AG10803 (cell line): ENCODE measurements around the gene DNAH10.

Experiments
- DNase-seq: peaks from one replicate; pipeline ENCODE4 v3.0.0; 2010; ENCODE audit warnings: low read depth
- H3K4me3 ChIP-seq: 2 replicates; pipeline ENCODE4 v1.5.1; 2011; ENCODE audit warnings: mild to moderate bottlenecking, low read length, control low read depth
- TF ChIP-seq, protein P1 (sequence below): conservative IDR thresholded peaks from 2 replicates; pipeline ENCODE4 v1.5.1; 2011; ENCODE audit warnings: mild to moderate bottlenecking, low read length, control low read depth, inconsistent platforms

Gene DNAH10

DNA sequence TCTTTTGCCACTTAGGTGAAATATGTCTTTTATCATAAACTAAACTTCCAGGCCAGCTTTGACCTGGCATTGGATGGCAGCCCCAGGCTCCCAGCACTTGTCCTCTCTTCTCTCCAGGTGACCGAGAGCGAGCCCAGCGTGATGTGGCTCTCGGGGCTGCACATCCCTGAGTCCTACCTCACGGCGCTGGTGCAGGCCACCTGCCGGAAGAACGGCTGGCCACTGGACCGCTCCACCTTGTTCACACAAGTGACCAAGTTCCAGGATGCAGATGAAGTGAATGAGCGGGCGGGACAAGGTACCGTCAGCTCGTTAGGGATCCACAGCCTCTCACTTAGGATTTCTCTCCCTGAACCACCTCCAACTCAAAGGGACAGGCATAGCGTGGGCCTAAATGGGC, 171.1 kb downstream of the DNAH10 start:
- DNase-seq = no peak
- TF ChIP-seq, protein P1, sequence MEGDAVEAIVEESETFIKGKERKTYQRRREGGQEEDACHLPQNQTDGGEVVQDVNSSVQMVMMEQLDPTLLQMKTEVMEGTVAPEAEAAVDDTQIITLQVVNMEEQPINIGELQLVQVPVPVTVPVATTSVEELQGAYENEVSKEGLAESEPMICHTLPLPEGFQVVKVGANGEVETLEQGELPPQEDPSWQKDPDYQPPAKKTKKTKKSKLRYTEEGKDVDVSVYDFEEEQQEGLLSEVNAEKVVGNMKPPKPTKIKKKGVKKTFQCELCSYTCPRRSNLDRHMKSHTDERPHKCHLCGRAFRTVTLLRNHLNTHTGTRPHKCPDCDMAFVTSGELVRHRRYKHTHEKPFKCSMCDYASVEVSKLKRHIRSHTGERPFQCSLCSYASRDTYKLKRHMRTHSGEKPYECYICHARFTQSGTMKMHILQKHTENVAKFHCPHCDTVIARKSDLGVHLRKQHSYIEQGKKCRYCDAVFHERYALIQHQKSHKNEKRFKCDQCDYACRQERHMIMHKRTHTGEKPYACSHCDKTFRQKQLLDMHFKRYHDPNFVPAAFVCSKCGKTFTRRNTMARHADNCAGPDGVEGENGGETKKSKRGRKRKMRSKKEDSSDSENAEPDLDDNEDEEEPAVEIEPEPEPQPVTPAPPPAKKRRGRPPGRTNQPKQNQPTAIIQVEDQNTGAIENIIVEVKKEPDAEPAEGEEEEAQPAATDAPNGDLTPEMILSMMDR = no peak
- H3K4me3 ChIP-seq = no peak overlapping the region

DNA sequence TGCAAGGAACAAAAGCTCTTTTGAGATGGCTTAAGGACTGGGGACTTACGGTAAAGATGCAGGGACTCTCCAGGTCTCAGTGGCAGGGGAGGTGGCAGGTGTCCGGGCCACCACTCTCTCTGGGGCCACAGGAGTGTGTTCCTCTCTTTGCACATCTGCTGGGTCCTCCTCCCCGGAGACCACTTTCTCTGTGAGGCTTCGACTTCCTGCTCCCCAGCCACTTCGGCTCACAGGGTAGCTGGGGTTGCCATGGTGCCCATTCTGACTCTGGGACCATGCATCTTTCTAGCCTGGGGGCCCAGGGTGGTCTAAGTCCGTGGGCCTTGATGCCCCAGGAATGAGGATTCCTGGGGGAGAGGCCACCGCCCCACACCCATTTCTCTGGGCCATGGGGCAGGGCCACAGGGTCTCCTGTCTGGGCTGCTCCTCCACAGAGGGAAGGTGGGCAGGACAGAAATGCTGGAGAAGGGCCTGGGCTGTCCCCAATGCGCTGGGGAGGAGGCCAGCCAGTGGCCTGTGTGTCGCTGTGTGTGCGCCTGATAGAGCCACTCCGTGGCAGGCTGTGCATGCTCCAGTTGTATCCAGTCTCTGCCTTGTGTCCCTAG, 172.0 kb downstream of the DNAH10 start:
- no peak for DNase-seq
- TF ChIP-seq, protein P1 = no peak
- H3K4me3 ChIP-seq = no peak overlapping the region

DNA sequence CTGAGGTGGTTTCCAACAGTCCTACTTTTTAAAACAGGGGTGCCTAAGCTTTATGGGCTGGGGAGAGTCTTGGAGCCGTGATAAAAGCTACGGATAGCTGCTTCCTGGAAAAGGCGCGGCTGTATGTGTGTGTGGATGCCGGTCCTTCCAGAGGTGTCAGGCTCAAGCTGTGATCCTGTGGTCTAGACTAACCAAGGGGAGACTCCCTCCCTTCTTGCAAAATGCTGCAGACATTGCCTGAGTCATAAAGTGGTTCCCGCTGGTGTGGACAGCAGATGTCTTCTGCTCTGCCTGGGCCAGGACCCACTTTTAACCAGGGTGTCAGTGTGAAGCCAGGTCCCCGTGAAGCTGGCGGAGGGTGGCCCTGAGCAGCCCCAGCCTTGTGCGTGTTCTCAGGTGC, 172.7 kb downstream of the DNAH10 start:
- no peak overlapping the region for H3K4me3 ChIP-seq
- TF ChIP-seq, protein P1 = no peak
- peak; percentile 76 for DNase-seq

DNA sequence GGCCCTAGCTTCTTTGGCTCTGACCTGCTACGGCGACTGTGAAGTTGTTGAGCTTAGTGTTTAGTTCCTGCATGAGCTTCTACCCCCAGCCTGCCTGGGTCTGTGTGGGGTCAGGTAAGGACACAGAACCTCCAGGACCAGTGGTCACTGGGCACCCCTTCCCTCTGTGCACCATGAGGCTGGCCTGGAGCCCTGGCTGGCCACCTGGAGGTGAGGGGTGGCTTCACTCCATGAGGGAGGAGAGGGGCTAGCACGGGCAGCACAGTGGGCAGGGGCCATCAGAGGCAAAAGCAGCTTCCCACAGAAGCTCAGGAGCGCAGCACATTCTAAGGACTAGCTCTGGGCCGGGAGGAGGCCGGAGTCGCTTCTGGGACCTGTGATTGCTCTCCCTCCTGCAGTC, 173.9 kb downstream of the DNAH10 start:
- H3K4me3 ChIP-seq = no peak overlapping the region
- no peak for DNase-seq
- TF ChIP-seq, protein P1 = no peak

DNA sequence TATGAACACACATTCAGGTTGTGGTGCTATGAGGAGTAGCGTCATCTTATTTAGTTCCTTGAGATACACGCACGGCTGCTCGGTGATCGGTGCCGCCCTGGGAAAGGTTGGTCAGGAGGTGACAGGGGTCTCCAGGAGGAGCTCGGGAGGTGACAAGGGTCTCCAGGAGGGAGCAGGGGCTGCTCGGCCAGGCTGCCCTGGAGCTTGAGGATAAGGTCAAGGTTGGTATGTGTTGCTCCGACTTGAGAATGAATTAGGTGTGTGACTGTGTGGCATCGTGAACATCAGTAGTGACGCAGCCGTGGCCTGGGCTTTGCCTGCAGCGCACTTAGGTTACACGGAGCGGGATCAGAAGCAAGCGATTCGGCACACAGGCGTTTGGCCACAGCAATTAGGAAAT, 174.4 kb downstream of the DNAH10 start:
- no peak for DNase-seq
- TF ChIP-seq, protein P1 = no peak
- no peak overlapping the region for H3K4me3 ChIP-seq

DNA sequence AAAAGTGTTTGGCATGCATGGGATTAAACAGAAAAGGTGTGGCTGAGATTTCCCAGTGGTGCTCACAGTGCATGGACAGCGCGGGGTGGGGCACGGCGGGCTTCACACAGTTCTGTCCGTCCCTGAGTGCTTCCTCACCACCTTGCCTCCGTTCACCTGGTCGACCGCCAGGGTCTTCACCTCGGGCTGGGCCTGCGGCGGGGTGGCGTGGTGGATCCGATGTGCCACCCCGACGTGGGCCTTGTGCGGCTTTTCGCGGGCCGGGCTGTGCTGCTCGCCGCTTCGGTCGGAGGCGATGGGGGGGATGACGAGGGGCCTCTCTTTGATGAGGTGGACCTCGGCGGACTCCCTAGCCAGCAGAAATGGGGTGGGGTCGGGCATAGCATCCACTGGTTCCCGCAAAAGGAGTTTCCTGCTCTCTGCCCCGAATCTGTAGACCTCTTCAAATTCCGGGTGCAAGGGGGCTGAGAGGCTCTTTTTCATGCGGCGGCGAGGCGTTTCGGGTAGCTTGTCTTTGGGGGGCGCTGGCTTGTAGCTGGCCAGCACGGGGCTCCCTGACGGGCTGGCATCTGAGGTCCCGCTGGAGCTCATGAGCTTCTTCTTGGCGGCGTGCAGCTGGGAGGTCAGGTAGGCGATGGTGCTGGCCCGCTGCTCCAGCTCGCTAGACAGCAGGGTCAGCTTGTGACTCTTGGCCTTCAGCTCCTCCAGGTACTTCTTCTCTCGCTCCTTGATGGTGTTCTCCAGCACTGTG, 175.0 kb downstream of the DNAH10 start:
- TF ChIP-seq, protein P1 = no peak
- DNase-seq = no peak
- H3K4me3 ChIP-seq = no peak overlapping the region
